H1 (cell line): ENCODE data around the gene MICU1. TPM values are rescaled to one million over a fixed set of nuclear protein-coding genes. Genes with fewer than 3 reads are reported as not detected.

Experiments
- CTCF ChIA-PET: fragments of 300-600 bp; sonication (Branson Sonifier 250); formaldehyde crosslinking; loops from one replicate; lab custom pipeline; 2021; ENCODE audit not compliant: partially characterized antibody; lab: Charles Lee
- POLR2A ChIA-PET: fragments of 300-600 bp; sonication (Branson Sonifier 250); formaldehyde crosslinking; loops from one replicate; lab custom pipeline; 2021; ENCODE audit warnings: inconsistent platforms; ENCODE audit not compliant: partially characterized antibody; lab: Charles Lee
- DNase-seq, 2 experiments: peaks; one replicate each; pipeline versions ENCODE4 v3.0.0 to v3.0.0-alpha.2; 2010 to 2022; ENCODE audit warnings: low spot score in 2 of 2, low read depth in 1 of 2, mixed read lengths in 1 of 2
- FAIRE-seq: peaks from 2 replicates; lab custom pipeline; 2011; peaks lifted over from hg19 to GRCh38; lab: Jason Lieb, UNC
- H2AFZ ChIP-seq: 2 replicates; pipeline ENCODE4 v1.8.1; 2012; ENCODE audit warnings: low read length, inconsistent platforms
- H2AK5ac ChIP-seq: 2 replicates; pipeline ENCODE4 v1.6.1; 2013; ENCODE audit warnings: low read depth, low read length
- H2BK120ac ChIP-seq: replicated peaks from 2 replicates; pipeline ENCODE3; 2013; ENCODE audit warnings: low read depth, low read length, inconsistent platforms
- H2BK12ac ChIP-seq: 2 replicates; pipeline ENCODE4 v1.6.1; 2013; ENCODE audit warnings: low read depth, low read length
- H2BK15ac ChIP-seq: 2 replicates; pipeline ENCODE4 v1.6.1; 2013; ENCODE audit warnings: low read length
- H2BK20ac ChIP-seq: 2 replicates; pipeline ENCODE4 v1.6.1; 2013; ENCODE audit warnings: low read length
- H2BK5ac ChIP-seq: 2 replicates; pipeline ENCODE4 v1.6.1; 2013; ENCODE audit warnings: low read depth, low read length
- H3K14ac ChIP-seq: 2 replicates; pipeline ENCODE4 v1.6.1; 2013; ENCODE audit warnings: inconsistent platforms; ENCODE audit not compliant: insufficient read length
- H3K18ac ChIP-seq: 2 replicates; pipeline ENCODE4 v1.6.1; 2013; ENCODE audit warnings: low read length; ENCODE audit errors: extremely low read depth
- H3K23ac ChIP-seq: 2 replicates; pipeline ENCODE4 v1.6.1; 2013; ENCODE audit warnings: inconsistent platforms; ENCODE audit not compliant: insufficient read length
- H3K23me2 ChIP-seq: 2 replicates; pipeline ENCODE4 v1.6.1; 2013; ENCODE audit warnings: low read depth, low read length
- H3K27ac ChIP-seq: 2 replicates; pipeline ENCODE4 v1.6.1; 2011; ENCODE audit warnings: low read depth, low read length, inconsistent platforms
- H3K27me3 ChIP-seq, 4 experiments: replicated peaks in 1 of 4; 1 replicate in 1 of 4; 2 replicates in 3 of 4; pipeline versions ENCODE4 v1.6.1 to v1.8.1; 2011 to 2013; ENCODE audit warnings: low read length in 3 of 4, mild to moderate bottlenecking in 3 of 4, inconsistent platforms in 2 of 4, mixed read lengths in 2 of 4, moderate library complexity in 1 of 4; ENCODE audit not compliant: control insufficient read depth in 3 of 4, insufficient read depth in 3 of 4; ENCODE audit errors: extremely low read depth in 1 of 4
- H3K36me3 ChIP-seq, 4 experiments: 2 replicates each; pipeline versions ENCODE4 v1.6.1 to v1.8.1; 2011 to 2013; ENCODE audit warnings: mild to moderate bottlenecking in 4 of 4, low read length in 3 of 4, moderate library complexity in 2 of 4, control low read depth in 1 of 4, inconsistent platforms in 1 of 4; ENCODE audit not compliant: insufficient read depth in 4 of 4, control insufficient read depth in 2 of 4
- H3K4ac ChIP-seq: replicated peaks from 2 replicates; pipeline ENCODE3; 2013; ENCODE audit warnings: low read length, low read depth, mixed read lengths, inconsistent platforms; ENCODE audit not compliant: insufficient read length
- H3K4me1 ChIP-seq, 4 experiments: replicated peaks in 1 of 4; 1 replicate in 1 of 4; 2 replicates in 3 of 4; pipeline versions ENCODE4 v1.6.1 to v1.8.1; 2011 to 2013; ENCODE audit warnings: low read length in 3 of 4, inconsistent platforms in 2 of 4, mixed read lengths in 1 of 4; ENCODE audit not compliant: insufficient read depth in 4 of 4, control insufficient read depth in 3 of 4
- H3K4me2 ChIP-seq, 2 experiments: 2 replicates each; pipeline versions ENCODE4 v1.6.1 to v1.8.1; 2011 to 2013; ENCODE audit warnings: low read depth in 2 of 2, low read length in 2 of 2, control low read depth in 1 of 2, inconsistent platforms in 1 of 2, mild to moderate bottlenecking in 1 of 2; ENCODE audit not compliant: insufficient read depth in 1 of 2
- H3K4me3 ChIP-seq, 4 experiments: fragments of 200-600, 300-600 bp in 1 of 4; sonication (generic), shearing (Covaris generic), sonication (Bioruptor Twin) in 1 of 4; 2 replicates each; pipeline versions ENCODE4 v1.5.1 to v1.8.1; 2011 to 2016; ENCODE audit warnings: low read length in 4 of 4, low read depth in 3 of 4, control low read depth in 2 of 4, inconsistent platforms in 2 of 4, mild to moderate bottlenecking in 2 of 4, mixed read lengths in 1 of 4, moderate library complexity in 1 of 4; ENCODE audit not compliant: insufficient read depth in 2 of 4; ENCODE audit errors: extremely low read depth in 1 of 4
- H3K56ac ChIP-seq: replicated peaks from 2 replicates; pipeline ENCODE3; 2013; ENCODE audit warnings: low read depth, mild to moderate bottlenecking, mixed read lengths, low read length, inconsistent platforms; ENCODE audit not compliant: insufficient read length
- H3K79me1 ChIP-seq: 2 replicates; pipeline ENCODE4 v1.6.1; 2013; ENCODE audit warnings: low read depth, low read length, control low read depth
- H3K79me2 ChIP-seq, 2 experiments: 2 replicates each; pipeline versions ENCODE4 v1.6.1 to v1.8.1; 2012 to 2013; ENCODE audit warnings: low read length in 2 of 2, mild to moderate bottlenecking in 2 of 2, inconsistent platforms in 1 of 2; ENCODE audit not compliant: insufficient read depth in 2 of 2, control insufficient read depth in 1 of 2
- H3K9ac ChIP-seq, 4 experiments: replicated peaks in 1 of 4; 1 replicate in 1 of 4; 2 replicates in 3 of 4; pipeline versions ENCODE4 v1.6.1 to v1.8.1; 2011 to 2013; ENCODE audit warnings: low read depth in 3 of 4, low read length in 3 of 4, control low read depth in 2 of 4, mild to moderate bottlenecking in 2 of 4, moderate library complexity in 2 of 4, inconsistent platforms in 1 of 4; ENCODE audit errors: extremely low read depth in 1 of 4
- H3K9me3 ChIP-seq, 2 experiments: 2 replicates each; pipeline versions ENCODE4 v1.6.1 to v1.8.1; 2012 to 2013; ENCODE audit warnings: mild to moderate bottlenecking in 2 of 2, moderate library complexity in 2 of 2, control low read depth in 1 of 2, inconsistent platforms in 1 of 2, low read depth in 1 of 2, low read length in 1 of 2, mixed read lengths in 1 of 2; ENCODE audit not compliant: insufficient read depth in 2 of 2
- H4K20me1 ChIP-seq, 2 experiments: replicated peaks in 1 of 2; 2 replicates each; pipeline versions ENCODE3 to v1.8.1; 2011 to 2013; ENCODE audit warnings: inconsistent platforms in 2 of 2, low read length in 2 of 2, mild to moderate bottlenecking in 1 of 2; ENCODE audit not compliant: insufficient read depth in 2 of 2, control insufficient read depth in 1 of 2
- H4K5ac ChIP-seq: 2 replicates; pipeline ENCODE4 v1.6.1; 2013; ENCODE audit warnings: low read length, low read depth, mixed read lengths, inconsistent platforms; ENCODE audit not compliant: insufficient read length
- H4K8ac ChIP-seq: 2 replicates; pipeline ENCODE4 v1.8.0; 2013; ENCODE audit warnings: mild to moderate bottlenecking, moderate library complexity, low read length, inconsistent platforms; ENCODE audit not compliant: insufficient read depth; ENCODE audit errors: extremely low read depth
- H4K91ac ChIP-seq: replicated peaks from 2 replicates; pipeline ENCODE3; 2013; ENCODE audit warnings: low read length, mixed read lengths, inconsistent platforms; ENCODE audit not compliant: insufficient read length
- ASH2L ChIP-seq: fragments of 200-600, 300-600 bp; sonication (generic); IDR thresholded peaks from one replicate; pipeline ENCODE4 v1.7.1; 2017; ENCODE audit warnings: low read length
- CHD1 ChIP-seq: IDR thresholded peaks from 2 replicates; pipeline ENCODE4 v1.6.1; 2012; ENCODE audit warnings: low read depth, low read length, improper control_type of control experiment
- CTBP2 ChIP-seq: IDR thresholded peaks from 2 replicates; pipeline ENCODE4 v1.7.0; 2011; ENCODE audit warnings: borderline replicate concordance, mild to moderate bottlenecking, moderate library complexity, mixed read lengths, low read length; ENCODE audit not compliant: insufficient read depth, insufficient read length
- KDM4A ChIP-seq: IDR thresholded peaks from one replicate; pipeline ENCODE4 v1.7.1; 2012; ENCODE audit warnings: low read depth, mild to moderate bottlenecking, moderate library complexity, low read length, inconsistent platforms; ENCODE audit not compliant: severe bottlenecking
- KDM5A ChIP-seq: fragments of 200-600 bp; IDR thresholded peaks from 2 replicates; pipeline ENCODE4 v1.7.1; 2012; ENCODE audit warnings: mild to moderate bottlenecking, low read length, inconsistent platforms, mixed read lengths
- MAFK ChIP-seq: IDR thresholded peaks from 2 replicates; pipeline ENCODE4 v1.6.1; 2012; ENCODE audit warnings: low read depth, mild to moderate bottlenecking, improper control_type of control experiment, low read length
- RXRA ChIP-seq: IDR thresholded peaks from 2 replicates; pipeline ENCODE4 v1.6.1; 2011; ENCODE audit warnings: low read depth, mild to moderate bottlenecking, low read length, moderate library complexity; ENCODE audit not compliant: insufficient read depth
- SP2 ChIP-seq: IDR thresholded peaks from 2 replicates; pipeline ENCODE4 v1.6.1; 2012; ENCODE audit warnings: mild to moderate bottlenecking, low read length, inconsistent platforms
- SRF ChIP-seq: IDR thresholded peaks from 2 replicates; pipeline ENCODE4 v1.6.1; 2011; ENCODE audit warnings: mild to moderate bottlenecking, low read depth, low read length, moderate library complexity
- TAF7 ChIP-seq: optimal IDR thresholded peaks from 2 replicates; pipeline ENCODE3; 2011; ENCODE audit warnings: low read depth, mild to moderate bottlenecking, inconsistent platforms, low read length, moderate library complexity, borderline replicate concordance
- WGBS, 2 experiments: shearing (Covaris generic) in 1 of 2; methylation state at CpG; one replicate each; pipeline versions ENCODE4 v1.1.6 to v1.1.7; 2013 to 2015; ENCODE audit warnings: low lambda C conversion rate in 2 of 2, mixed read lengths in 2 of 2, inconsistent platforms in 1 of 2, low coverage in 1 of 2, missing lambda C conversion rate in 1 of 2; ENCODE audit not compliant: insufficient replicate concordance in 2 of 2, insufficient coverage in 1 of 2, insufficient read length in 1 of 2; ENCODE audit errors: extremely low coverage in 1 of 2, missing lambda C conversion rate in 1 of 2; 5-methylcytosine and 5-hydroxymethylcytosine counted together
- polyA plus RNA-seq, 7 experiments: library from polyadenylated mRNA; depleted of rRNA in 3 of 7; stranded (reverse) in 5 of 7; unstranded in 2 of 7; fragments of >200 nt in 5 of 7; fragments of 200-250 nt in 2 of 7; gene quantifications; 1 replicate in 5 of 7; 2 replicates in 1 of 7; 4 replicates in 1 of 7; pipeline versions ENCODE4 v1.2.1 to v1.2.3, GENCODE V29; 2011 to 2013; ENCODE audit warnings: missing spikeins in 2 of 7, mixed read lengths in 2 of 7
- total RNA-seq: library from RNA; stranded (reverse); fragmentation: NEBNext Ultra II Directional; extraction: Animal tissue kit (Norgen Biotek cat#: 25700); gene quantifications from 2 replicates; pipeline ENCODE4 v1.2.1, GENCODE V29; 2021
- TF ChIP-seq, protein P1 (sequence below), 3 experiments: IDR thresholded peaks; 1 replicate in 2 of 3; 2 replicates in 1 of 3; pipeline versions ENCODE4 v1.5.1 to v1.6.1; 2011; ENCODE audit warnings: low read length in 3 of 3, mild to moderate bottlenecking in 3 of 3, inconsistent platforms in 2 of 3, low read depth in 1 of 3, moderate library complexity in 1 of 3; ENCODE audit not compliant: insufficient read depth in 1 of 3; ENCODE audit errors: control extremely low read depth in 1 of 3

The MICU1 gene
- total and polyA plus RNA-seq, 2 of the 8 experiments (the other 6 are each of a cell fraction or from before 2014, with no cell fraction given), result 18.0 to 36.7 TPM

DNA sequence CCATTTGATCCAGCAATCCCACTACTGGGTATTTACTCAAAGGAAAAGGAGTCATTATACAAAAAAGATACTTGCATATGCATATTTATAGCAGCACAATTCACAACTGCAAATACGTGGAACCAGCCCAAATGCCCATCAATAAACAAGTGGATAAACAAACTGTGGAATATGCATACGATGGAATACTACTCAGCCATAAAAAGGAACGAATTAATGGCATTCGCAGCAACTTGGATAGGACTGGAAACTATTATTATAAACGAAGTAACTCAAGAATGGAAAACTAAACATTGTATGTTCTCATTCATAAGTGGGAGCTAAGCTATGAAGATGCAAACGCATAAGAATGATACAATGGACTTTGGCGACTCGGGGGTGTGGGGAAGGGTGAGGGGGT, 108.6 kb downstream of the MICU1 start:
- FAIRE-seq (no peak), DNase-seq (no peak)
- no peaks in the 10 kb centered on the region for H4K20me1 ChIP-seq
- H3K23ac ChIP-seq, result no peak overlapping the region
- no peaks in the 10 kb centered on the region for H3K27me3 ChIP-seq
- no peak overlapping the region for H3K9ac ChIP-seq
- no peak overlapping the region for H2BK5ac ChIP-seq
- no peak overlapping the region for H4K5ac ChIP-seq
- H2BK20ac ChIP-seq, result no peak overlapping the region
- no peak overlapping the region for H4K91ac ChIP-seq
- H2BK120ac ChIP-seq, result no peak overlapping the region
- no peak overlapping the region for H3K27ac ChIP-seq
- H3K23me2 ChIP-seq, result no peaks in the 10 kb centered on the region
- H3K36me3 ChIP-seq, result no peaks in the 10 kb centered on the region
- H3K4me1 ChIP-seq, result no peaks in the 10 kb centered on the region
- H3K79me2 ChIP-seq, result no peaks in the 10 kb centered on the region
- H2AFZ ChIP-seq, result no peak overlapping the region
- CTCF ChIA-PET, result interaction anchor here (0.5 kb wide), 1 partner anchor 349 kb away, joined by 3 read pairs; no protein-coding TSS in a partner anchor
- H3K4me3 ChIP-seq, result no peak overlapping the region
- no peak overlapping the region for H4K8ac ChIP-seq
- 89% methylated on average over 8 of the region's 8 CpGs; no CpG with 5 or more reads in 1 of the 2 experiments for WGBS, 2 experiments
- no peak overlapping the region for H3K56ac ChIP-seq
- TF ChIP-seq RXRA, result no peak
- no peak for TF ChIP-seq MAFK
- TF ChIP-seq TAF7, result no peak
- TF ChIP-seq SP2, result no peak
- TF ChIP-seq CHD1, result no peak
- TF ChIP-seq KDM4A, result no peak
- TF ChIP-seq CTBP2, result no peak
- no peak for TF ChIP-seq ASH2L
- no peak for TF ChIP-seq KDM5A
- TF ChIP-seq SRF, result no peak
- TF ChIP-seq, protein P1, sequence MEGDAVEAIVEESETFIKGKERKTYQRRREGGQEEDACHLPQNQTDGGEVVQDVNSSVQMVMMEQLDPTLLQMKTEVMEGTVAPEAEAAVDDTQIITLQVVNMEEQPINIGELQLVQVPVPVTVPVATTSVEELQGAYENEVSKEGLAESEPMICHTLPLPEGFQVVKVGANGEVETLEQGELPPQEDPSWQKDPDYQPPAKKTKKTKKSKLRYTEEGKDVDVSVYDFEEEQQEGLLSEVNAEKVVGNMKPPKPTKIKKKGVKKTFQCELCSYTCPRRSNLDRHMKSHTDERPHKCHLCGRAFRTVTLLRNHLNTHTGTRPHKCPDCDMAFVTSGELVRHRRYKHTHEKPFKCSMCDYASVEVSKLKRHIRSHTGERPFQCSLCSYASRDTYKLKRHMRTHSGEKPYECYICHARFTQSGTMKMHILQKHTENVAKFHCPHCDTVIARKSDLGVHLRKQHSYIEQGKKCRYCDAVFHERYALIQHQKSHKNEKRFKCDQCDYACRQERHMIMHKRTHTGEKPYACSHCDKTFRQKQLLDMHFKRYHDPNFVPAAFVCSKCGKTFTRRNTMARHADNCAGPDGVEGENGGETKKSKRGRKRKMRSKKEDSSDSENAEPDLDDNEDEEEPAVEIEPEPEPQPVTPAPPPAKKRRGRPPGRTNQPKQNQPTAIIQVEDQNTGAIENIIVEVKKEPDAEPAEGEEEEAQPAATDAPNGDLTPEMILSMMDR (IDR thresholded peaks at IDR 0.05; ENCODE audit: control extremely low read depth in 1 of 3, insufficient read depth in 1 of 3, low read depth in 1 of 3, low read length in 3 of 3), result no peak
- H2BK15ac ChIP-seq, result no peak overlapping the region
- no peak overlapping the region for H3K4ac ChIP-seq
- no peak overlapping the region for H3K4me2 ChIP-seq
- no peak overlapping the region for H2BK12ac ChIP-seq
- H3K79me1 ChIP-seq, result no peaks in the 10 kb centered on the region
- H3K9me3 ChIP-seq, result no peaks in the 10 kb centered on the region
- H2AK5ac ChIP-seq, result no peak overlapping the region
- no peak overlapping the region for H3K14ac ChIP-seq
- H3K18ac ChIP-seq, result no peak overlapping the region
- POLR2A ChIA-PET, result no interaction called here
